Ishikawa (cell line): ENCODE results near the gene DUSP7.

Source experiments
- CEBPB ChIP-seq: IDR thresholded peaks from 2 replicates; pipeline ENCODE4 v1.6.1; 2012
- CREB1 ChIP-seq: IDR thresholded peaks from 2 replicates; pipeline ENCODE4 v1.6.1; 2012; ENCODE audit warnings: low read depth
- EGR1 ChIP-seq: IDR thresholded peaks from 2 replicates; pipeline ENCODE4 v1.6.1; 2012
- EP300 ChIP-seq: IDR thresholded peaks from 2 replicates; pipeline ENCODE4 v1.6.1; 2012; ENCODE audit warnings: borderline replicate concordance
- FOXM1 ChIP-seq: IDR thresholded peaks from 2 replicates; pipeline ENCODE4 v1.6.1; 2012; ENCODE audit warnings: low read depth, borderline replicate concordance
- MAX ChIP-seq: IDR thresholded peaks from 2 replicates; pipeline ENCODE4 v1.6.1; 2012
- NFIC ChIP-seq: IDR thresholded peaks from 2 replicates; pipeline ENCODE4 v1.6.1; 2012
- RAD21 ChIP-seq: IDR thresholded peaks from 2 replicates; pipeline ENCODE4 v1.6.1; 2012; ENCODE audit warnings: low read depth
- REST ChIP-seq: IDR thresholded peaks from 2 replicates; pipeline ENCODE4 v1.6.1; 2012; ENCODE audit warnings: low read depth, mild to moderate bottlenecking
- TAF1 ChIP-seq: IDR thresholded peaks from 2 replicates; pipeline ENCODE4 v1.6.1; 2012; ENCODE audit warnings: low read depth, mild to moderate bottlenecking
- TCF12 ChIP-seq: IDR thresholded peaks from 2 replicates; pipeline ENCODE4 v1.6.1; 2012; ENCODE audit warnings: low read depth
- TEAD4 ChIP-seq: IDR thresholded peaks from 2 replicates; pipeline ENCODE4 v1.6.1; 2012
- USF1 ChIP-seq: IDR thresholded peaks from 2 replicates; pipeline ENCODE4 v1.6.1; 2012
- YY1 ChIP-seq: IDR thresholded peaks from 2 replicates; pipeline ENCODE4 v1.6.1; 2012; ENCODE audit warnings: low read depth
- ZBTB7A ChIP-seq: IDR thresholded peaks from 2 replicates; pipeline ENCODE4 v1.6.1; 2012; ENCODE audit warnings: low read depth

Gene DUSP7

GRCh38 chr3:52061121-52061910 lies 4.9 kb upstream of the DUSP7 start:
- TF ChIP-seq USF1 (no peak), FOXM1 (no peak), ZBTB7A (no peak), EGR1 (no peak), CEBPB (no peak), TAF1 (no peak), CREB1 (no peak), MAX (no peak), EP300 (no peak), YY1 (no peak), RAD21 (no peak), REST (no peak), TCF12 (no peak), NFIC (no peak), TEAD4 (no peak)

GRCh38 chr3:52059781-52060180 lies 3.4 kb upstream of the DUSP7 start:
- TF ChIP-seq TEAD4 (no peak), FOXM1 (no peak), CEBPB (no peak), MAX (no peak), YY1 (no peak), EP300 (no peak)

GRCh38 chr3:52057812-52058495 lies 1.6 kb upstream of the DUSP7 start:
- TF ChIP-seq ZBTB7A (no peak), REST (no peak), RAD21 (no peak)

- TF ChIP-seq CREB1 (no peak), EGR1 (no peak), EP300 (no peak; the same call in 1 of the 2 replicates), TCF12 (peak; percentile 24; the same call in 1 of the 2 replicates), MAX (peak; percentile 88), REST (no peak), ZBTB7A (0 out of 2 replicates have a peak, but pooled peaks have one; percentile 23), FOXM1 (no peak), USF1 (peak; percentile 96), TAF1 (peak; percentile 9; the same call in 1 of the 2 replicates), YY1 (no peak; the same call in 1 of the 2 replicates), CEBPB (no peak), RAD21 (no peak), TEAD4 (no peak), NFIC (no peak)
These were observed 819 bp upstream of the DUSP7 start for GRCh38 chr3:52056968-52057811.
